OCI-LY1 (cell line): ENCODE measurements around the gene C10orf62.
"Not testable (repeated sequence)": the region's sequence is repeated elsewhere in the genome, so short reads cannot be mapped to it uniquely, and the experiment has no call there.

Experiments
- H2AFZ ChIP-seq: fragments of 200-600 bp; sonication (generic), shearing (Covaris generic); 2 replicates; pipeline ENCODE4 v1.6.0; 2014; ENCODE audit warnings: antibody characterized with exemption, mild to moderate bottlenecking, low read length
- H3F3A ChIP-seq: fragments of 200-600 bp; sonication (generic), shearing (Covaris generic); 2 replicates; pipeline ENCODE4 v1.6.0; 2014; ENCODE audit warnings: mild to moderate bottlenecking, antibody characterized with exemption, low read length, moderate library complexity; ENCODE audit not compliant: insufficient read depth
- H3K27ac ChIP-seq: fragments of 200-600 bp; sonication (generic); 2 replicates; pipeline ENCODE4 v1.5.1; 2014; ENCODE audit warnings: low read length, mixed run types, mild to moderate bottlenecking, low read depth; ENCODE audit not compliant: poor library complexity, severe bottlenecking
- H3K27me3 ChIP-seq: fragments of 200-600 bp; sonication (generic); 2 replicates; pipeline ENCODE4 v1.6.0; 2014; ENCODE audit warnings: antibody characterized with exemption, mild to moderate bottlenecking, low read length, moderate library complexity; ENCODE audit not compliant: insufficient read depth
- H3K36me3 ChIP-seq: fragments of 200-600 bp; sonication (generic); 2 replicates; pipeline ENCODE4 v1.6.1; 2014; ENCODE audit warnings: mild to moderate bottlenecking, antibody characterized with exemption, low read length, moderate library complexity, mixed read lengths; ENCODE audit not compliant: insufficient read depth
- H3K4me1 ChIP-seq: fragments of 200-600 bp; sonication (generic); 2 replicates; pipeline ENCODE4 v1.5.1; 2014; ENCODE audit warnings: mild to moderate bottlenecking, low read length, moderate library complexity; ENCODE audit not compliant: insufficient read depth, severe bottlenecking
- H3K4me2 ChIP-seq: fragments of 200-600 bp; sonication (generic), shearing (Covaris generic); 2 replicates; pipeline ENCODE4 v1.6.1; 2014; ENCODE audit warnings: low read length
- H3K4me3 ChIP-seq: fragments of 200-600 bp; sonication (generic); 2 replicates; pipeline ENCODE4 v1.5.1; 2014; ENCODE audit warnings: low read length, low read depth, mild to moderate bottlenecking, mixed read lengths; ENCODE audit not compliant: poor library complexity, severe bottlenecking
- H3K79me2 ChIP-seq: fragments of 200-600 bp; shearing (Covaris generic); 2 replicates; pipeline ENCODE4 v1.6.1; 2016; ENCODE audit warnings: mixed run types, low read length, mixed read lengths; ENCODE audit not compliant: insufficient read depth
- H3K9ac ChIP-seq: fragments of 200-600 bp; sonication (generic), shearing (Covaris generic); 2 replicates; pipeline ENCODE4 v1.6.1; 2014; ENCODE audit warnings: mild to moderate bottlenecking, low read length, mixed read lengths
- H3K9me2 ChIP-seq: fragments of 200-600 bp; sonication (generic), shearing (Covaris generic); 2 replicates; pipeline ENCODE4 v1.6.1; 2014; ENCODE audit warnings: low read depth, mild to moderate bottlenecking, low read length, mixed read lengths
- H3K9me3 ChIP-seq: fragments of 200-600 bp; shearing (Covaris generic); 2 replicates; pipeline ENCODE4 v1.6.1; 2014; ENCODE audit warnings: low read length, mixed read lengths
- H4K20me1 ChIP-seq: fragments of 200-600 bp; sonication (generic), shearing (Covaris generic); 2 replicates; pipeline ENCODE4 v1.6.0; 2016; ENCODE audit warnings: mild to moderate bottlenecking, low read length; ENCODE audit not compliant: insufficient read depth
- CTCF ChIP-seq: fragments of 200-600 bp; sonication (generic), shearing (Covaris generic); IDR thresholded peaks from 2 replicates; pipeline ENCODE4 v1.5.1; 2017; ENCODE audit warnings: mild to moderate bottlenecking, antibody characterized with exemption, low read length, moderate library complexity, mixed read lengths
- EZH2 ChIP-seq: fragments of 200-600 bp; sonication (generic), shearing (Covaris generic); IDR thresholded peaks from 2 replicates; pipeline ENCODE4 v1.8.0; 2017; ENCODE audit warnings: borderline replicate concordance, mixed run types, mild to moderate bottlenecking, antibody characterized with exemption, low read length, moderate library complexity, mixed read lengths

The C10orf62 gene

GRCh38 chr10:97560731-97561381 is 28.7 kb upstream of the C10orf62 start:
- H4K20me1 ChIP-seq, H3K27me3 ChIP-seq, H3K4me3 ChIP-seq, H3K79me2 ChIP-seq, H3K9ac ChIP-seq, H3K4me1 ChIP-seq, H3K4me2 ChIP-seq, H3K27ac ChIP-seq, H3F3A ChIP-seq, H3K36me3 ChIP-seq, H3K9me3 ChIP-seq, H2AFZ ChIP-seq, H3K9me2 ChIP-seq: not testable (repeated sequence)

GRCh38 chr10:97561386-97562077 is 28.0 kb upstream of the C10orf62 start:
- H3K9ac ChIP-seq, H2AFZ ChIP-seq: not testable (repeated sequence)

GRCh38 chr10:97562329-97562728 is 27.2 kb upstream of the C10orf62 start:
- H3K36me3 ChIP-seq, H3K27me3 ChIP-seq, H2AFZ ChIP-seq, H3K9me2 ChIP-seq, H4K20me1 ChIP-seq, H3K4me3 ChIP-seq, H3F3A ChIP-seq, H3K9me3 ChIP-seq, H3K4me2 ChIP-seq, H3K9ac ChIP-seq, H3K4me1 ChIP-seq, H3K79me2 ChIP-seq, H3K27ac ChIP-seq: not testable (repeated sequence)

More at GRCh38 chr10:97561386-97562077, 28.0 kb upstream of the C10orf62 start:
- not testable (repeated sequence) for H3K9me2 ChIP-seq, H3K4me3 ChIP-seq, H3K4me2 ChIP-seq, H3F3A ChIP-seq, H4K20me1 ChIP-seq, H3K36me3 ChIP-seq, H3K27me3 ChIP-seq, H3K27ac ChIP-seq, H3K9me3 ChIP-seq, H3K79me2 ChIP-seq, H3K4me1 ChIP-seq

GRCh38 chr10:97563337-97563736 is 26.2 kb upstream of the C10orf62 start:
- Histone ChIP-seq H3F3A (no peaks in the 10 kb centered on the region), H2AFZ (no peak overlapping the region), H3K36me3 (no peaks in the 10 kb centered on the region), H3K9me2 (no peaks in the 10 kb centered on the region), H3K4me3 (no peak overlapping the region), H4K20me1 (no peaks in the 10 kb centered on the region), H3K79me2 (no peaks in the 10 kb centered on the region), H3K9ac (no peak overlapping the region), H3K27ac (no peak overlapping the region), H3K9me3 (no peaks in the 10 kb centered on the region), H3K4me2 (no peak overlapping the region), H3K27me3 (no peaks in the 10 kb centered on the region), H3K4me1 (no peaks in the 10 kb centered on the region)
- TF ChIP-seq EZH2 (no peak), CTCF (no peak)
